Liver (tissue), 9 donors: ENCODE data around the gene DST. TPM values are rescaled to one million over a fixed set of nuclear protein-coding genes. Genes with fewer than 3 reads are reported as not detected.

Experiments used
- DNase-seq: peaks from one replicate; pipeline ENCODE4 v3.0.0-alpha.2; 2017; ENCODE audit warnings: low spot score
- H3K27ac ChIP-seq, 2 donors: one replicate each; pipeline ENCODE4 v1.7.0; 2013; ENCODE audit warnings: inconsistent platforms in 2 of 2, low read length in 2 of 2, control low read depth in 1 of 2, low read depth in 1 of 2, mild to moderate bottlenecking in 1 of 2
- H3K27me3 ChIP-seq, 4 donors: one replicate each; pipeline versions ENCODE4 v1.6.1 to v1.7.0; 2013; ENCODE audit warnings: low read length in 3 of 4, inconsistent platforms in 1 of 4, mild to moderate bottlenecking in 1 of 4, moderate library complexity in 1 of 4; ENCODE audit not compliant: control insufficient read depth in 4 of 4, insufficient read depth in 4 of 4
- H3K36me3 ChIP-seq, 4 donors: one replicate each; pipeline versions ENCODE4 v1.6.1 to v1.7.0; 2013; ENCODE audit warnings: low read length in 3 of 4, mild to moderate bottlenecking in 3 of 4, low read depth in 1 of 4, moderate library complexity in 1 of 4; ENCODE audit not compliant: control insufficient read depth in 4 of 4, insufficient read depth in 3 of 4
- H3K4me1 ChIP-seq, 4 donors: one replicate each; pipeline versions ENCODE4 v1.6.1 to v1.7.0; 2013; ENCODE audit warnings: low read length in 3 of 4, mild to moderate bottlenecking in 3 of 4, moderate library complexity in 1 of 4; ENCODE audit not compliant: control insufficient read depth in 4 of 4, insufficient read depth in 4 of 4
- H3K4me3 ChIP-seq, 3 donors: one replicate each; pipeline versions ENCODE4 v1.6.1 to v1.7.0; 2013; ENCODE audit warnings: low read length in 3 of 3, control low read depth in 1 of 3, low read depth in 1 of 3, mild to moderate bottlenecking in 1 of 3
- H3K9ac ChIP-seq, 2 donors: one replicate each; pipeline ENCODE4 v1.7.0; 2013; ENCODE audit warnings: low read length in 2 of 2, mild to moderate bottlenecking in 2 of 2, moderate library complexity in 2 of 2, control low read depth in 1 of 2, low read depth in 1 of 2
- H3K9me3 ChIP-seq, 4 donors: one replicate each; pipeline versions ENCODE4 v1.6.1 to v1.7.0; 2013; ENCODE audit warnings: low read length in 3 of 4; ENCODE audit not compliant: control insufficient read depth in 4 of 4
- EGR1 ChIP-seq, 2 donors: IDR thresholded peaks; 2 replicates each; pipeline ENCODE4 v1.6.1; 2016 to 2018; ENCODE audit warnings: antibody characterized with exemption in 2 of 2, low read depth in 2 of 2
- FOXA1 ChIP-seq: IDR thresholded peaks from 2 replicates; pipeline ENCODE4 v1.6.1; 2016; ENCODE audit warnings: antibody characterized with exemption
- FOXA2 ChIP-seq: IDR thresholded peaks from 2 replicates; pipeline ENCODE4 v1.6.1; 2016; ENCODE audit warnings: antibody characterized with exemption
- GABPA ChIP-seq, 2 donors: IDR thresholded peaks in 1 of 2; conservative IDR thresholded peaks in 1 of 2; 2 replicates each; pipeline ENCODE4 v1.6.1; 2016; ENCODE audit warnings: antibody characterized with exemption in 2 of 2, mild to moderate bottlenecking in 1 of 2, moderate library complexity in 1 of 2
- HNF4G ChIP-seq: IDR thresholded peaks from 2 replicates; pipeline ENCODE4 v1.6.1; 2016; ENCODE audit warnings: antibody characterized with exemption
- JUND ChIP-seq, 2 donors: IDR thresholded peaks; 2 replicates each; pipeline ENCODE4 v1.6.1; 2016; ENCODE audit warnings: antibody characterized with exemption in 2 of 2
- NR2F2 ChIP-seq: IDR thresholded peaks from 2 replicates; pipeline ENCODE4 v1.6.1; 2016; ENCODE audit warnings: antibody characterized with exemption
- SP1 ChIP-seq: IDR thresholded peaks from 2 replicates; pipeline ENCODE4 v1.6.1; 2018; ENCODE audit warnings: antibody characterized with exemption, mild to moderate bottlenecking
- TAF1 ChIP-seq: conservative IDR thresholded peaks from 2 replicates; pipeline ENCODE4 v1.6.1; 2016; ENCODE audit warnings: antibody characterized with exemption, mild to moderate bottlenecking
- YY1 ChIP-seq: IDR thresholded peaks from 2 replicates; pipeline ENCODE4 v1.6.1; 2016; ENCODE audit warnings: antibody characterized with exemption, mild to moderate bottlenecking
- WGBS: extraction: QIAGEN DNeasy Blood & Tissue Kit; methylation state at CpG from one replicate; pipeline ENCODE4 v1.1.7; 2013; 5-methylcytosine and 5-hydroxymethylcytosine counted together
- polyA plus RNA-seq, 2 donors: library from polyadenylated mRNA; stranded (reverse) in 1 of 2; unstranded in 1 of 2; fragments of 200-250 nt in 1 of 2; fragments of >200 nt in 1 of 2; fragmentation: Nextera tagmentation in 1 of 2; extraction: Ambion mirVana in 1 of 2; gene quantifications; one replicate each; pipeline versions ENCODE4 v1.2.1 to v1.2.3, GENCODE V29; 2013 to 2015
- total RNA-seq, 2 donors: library from RNA; depleted of rRNA; stranded (reverse); fragments of >200 nt; gene quantifications; one replicate each; pipeline ENCODE4 v1.2.3, GENCODE V29; 2014
- TF ChIP-seq, protein P1 (sequence below): IDR thresholded peaks from 2 replicates; pipeline ENCODE4 v1.6.1; 2016; ENCODE audit warnings: antibody characterized with exemption
- TF ChIP-seq, protein P2 (sequence below): IDR thresholded peaks from 2 replicates; pipeline ENCODE4 v1.6.1; 2016; ENCODE audit warnings: antibody characterized with exemption
- TF ChIP-seq, protein P3 (sequence below): IDR thresholded peaks from 2 replicates; pipeline ENCODE4 v1.6.1; 2016; ENCODE audit warnings: antibody characterized with exemption, mild to moderate bottlenecking
- TF ChIP-seq, protein P4 (sequence below): IDR thresholded peaks from 2 replicates; pipeline ENCODE4 v1.6.1; 2016; ENCODE audit warnings: antibody characterized with exemption
- TF ChIP-seq, protein P5 (sequence below): fragments of 150-350 bp; IDR thresholded peaks from 2 replicates; pipeline ENCODE4 v1.5.1; 2017; ENCODE audit warnings: improper control_type of control experiment, low read depth, low read length; ENCODE audit not compliant: missing input control
- donor health status: healthy.
- donor health status: healthy.
- donor health status: healthy.
- donor health status: healthy.
- donor health status: healthy.

DST gene
- total and polyA plus RNA-seq, 4 donors = 30.5 to 234 (median 86.7) TPM

DNA sequence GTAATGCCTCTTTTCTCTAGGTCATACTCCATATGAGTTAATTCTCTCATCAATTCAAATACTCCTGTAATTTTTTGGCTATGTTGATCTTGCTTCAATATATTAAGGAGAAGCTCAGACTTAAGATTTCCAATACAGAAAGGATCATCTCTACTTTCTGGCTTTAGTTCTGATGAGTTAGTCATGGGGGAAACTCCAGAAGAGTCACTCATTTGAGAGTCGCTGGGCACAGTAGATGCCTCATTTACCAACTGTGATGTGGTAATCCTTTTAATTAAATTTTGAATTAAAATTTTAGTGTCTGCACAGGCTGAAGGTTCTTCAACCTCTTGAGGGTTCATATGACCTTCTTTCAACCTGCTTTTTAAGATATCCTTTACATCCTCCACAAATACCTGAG lies 38.5 kb downstream of the DST start:
- no peak overlapping the region for H3K27ac ChIP-seq
- no peak overlapping the region for H3K4me3 ChIP-seq
- H3K27me3 ChIP-seq = no peaks in the 10 kb centered on the region
- WGBS = 95% methylated on average over 1 of the region's 1 CpG
- TF ChIP-seq, protein P1, sequence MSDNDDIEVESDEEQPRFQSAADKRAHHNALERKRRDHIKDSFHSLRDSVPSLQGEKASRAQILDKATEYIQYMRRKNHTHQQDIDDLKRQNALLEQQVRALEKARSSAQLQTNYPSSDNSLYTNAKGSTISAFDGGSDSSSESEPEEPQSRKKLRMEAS = no peak
- TF ChIP-seq FOXA2 (no peak), NR2F2 (no peak), HNF4G (no peak), YY1 (no peak), EGR1 (IDR thresholded peaks at IDR 0.05; ENCODE audit: low read depth in 2 of 2) (no peak), TAF1 (no peak), SP1 (no peak), FOXA1 (no peak), JUND (IDR thresholded peaks at IDR 0.05) (no peak), GABPA (IDR thresholded peaks at IDR 0.05 in 1 of 2, conservative IDR thresholded peaks at IDR 0.05 in 1 of 2) (no peak)
- TF ChIP-seq, protein P2, sequence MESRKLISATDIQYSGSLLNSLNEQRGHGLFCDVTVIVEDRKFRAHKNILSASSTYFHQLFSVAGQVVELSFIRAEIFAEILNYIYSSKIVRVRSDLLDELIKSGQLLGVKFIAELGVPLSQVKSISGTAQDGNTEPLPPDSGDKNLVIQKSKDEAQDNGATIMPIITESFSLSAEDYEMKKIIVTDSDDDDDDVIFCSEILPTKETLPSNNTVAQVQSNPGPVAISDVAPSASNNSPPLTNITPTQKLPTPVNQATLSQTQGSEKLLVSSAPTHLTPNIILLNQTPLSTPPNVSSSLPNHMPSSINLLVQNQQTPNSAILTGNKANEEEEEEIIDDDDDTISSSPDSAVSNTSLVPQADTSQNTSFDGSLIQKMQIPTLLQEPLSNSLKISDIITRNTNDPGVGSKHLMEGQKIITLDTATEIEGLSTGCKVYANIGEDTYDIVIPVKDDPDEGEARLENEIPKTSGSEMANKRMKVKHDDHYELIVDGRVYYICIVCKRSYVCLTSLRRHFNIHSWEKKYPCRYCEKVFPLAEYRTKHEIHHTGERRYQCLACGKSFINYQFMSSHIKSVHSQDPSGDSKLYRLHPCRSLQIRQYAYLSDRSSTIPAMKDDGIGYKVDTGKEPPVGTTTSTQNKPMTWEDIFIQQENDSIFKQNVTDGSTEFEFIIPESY = no peak
- TF ChIP-seq, protein P3, sequence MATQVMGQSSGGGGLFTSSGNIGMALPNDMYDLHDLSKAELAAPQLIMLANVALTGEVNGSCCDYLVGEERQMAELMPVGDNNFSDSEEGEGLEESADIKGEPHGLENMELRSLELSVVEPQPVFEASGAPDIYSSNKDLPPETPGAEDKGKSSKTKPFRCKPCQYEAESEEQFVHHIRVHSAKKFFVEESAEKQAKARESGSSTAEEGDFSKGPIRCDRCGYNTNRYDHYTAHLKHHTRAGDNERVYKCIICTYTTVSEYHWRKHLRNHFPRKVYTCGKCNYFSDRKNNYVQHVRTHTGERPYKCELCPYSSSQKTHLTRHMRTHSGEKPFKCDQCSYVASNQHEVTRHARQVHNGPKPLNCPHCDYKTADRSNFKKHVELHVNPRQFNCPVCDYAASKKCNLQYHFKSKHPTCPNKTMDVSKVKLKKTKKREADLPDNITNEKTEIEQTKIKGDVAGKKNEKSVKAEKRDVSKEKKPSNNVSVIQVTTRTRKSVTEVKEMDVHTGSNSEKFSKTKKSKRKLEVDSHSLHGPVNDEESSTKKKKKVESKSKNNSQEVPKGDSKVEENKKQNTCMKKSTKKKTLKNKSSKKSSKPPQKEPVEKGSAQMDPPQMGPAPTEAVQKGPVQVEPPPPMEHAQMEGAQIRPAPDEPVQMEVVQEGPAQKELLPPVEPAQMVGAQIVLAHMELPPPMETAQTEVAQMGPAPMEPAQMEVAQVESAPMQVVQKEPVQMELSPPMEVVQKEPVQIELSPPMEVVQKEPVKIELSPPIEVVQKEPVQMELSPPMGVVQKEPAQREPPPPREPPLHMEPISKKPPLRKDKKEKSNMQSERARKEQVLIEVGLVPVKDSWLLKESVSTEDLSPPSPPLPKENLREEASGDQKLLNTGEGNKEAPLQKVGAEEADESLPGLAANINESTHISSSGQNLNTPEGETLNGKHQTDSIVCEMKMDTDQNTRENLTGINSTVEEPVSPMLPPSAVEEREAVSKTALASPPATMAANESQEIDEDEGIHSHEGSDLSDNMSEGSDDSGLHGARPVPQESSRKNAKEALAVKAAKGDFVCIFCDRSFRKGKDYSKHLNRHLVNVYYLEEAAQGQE = no peak
- TF ChIP-seq, protein P4, sequence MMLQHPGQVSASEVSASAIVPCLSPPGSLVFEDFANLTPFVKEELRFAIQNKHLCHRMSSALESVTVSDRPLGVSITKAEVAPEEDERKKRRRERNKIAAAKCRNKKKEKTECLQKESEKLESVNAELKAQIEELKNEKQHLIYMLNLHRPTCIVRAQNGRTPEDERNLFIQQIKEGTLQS = no peak
- TF ChIP-seq, protein P5, sequence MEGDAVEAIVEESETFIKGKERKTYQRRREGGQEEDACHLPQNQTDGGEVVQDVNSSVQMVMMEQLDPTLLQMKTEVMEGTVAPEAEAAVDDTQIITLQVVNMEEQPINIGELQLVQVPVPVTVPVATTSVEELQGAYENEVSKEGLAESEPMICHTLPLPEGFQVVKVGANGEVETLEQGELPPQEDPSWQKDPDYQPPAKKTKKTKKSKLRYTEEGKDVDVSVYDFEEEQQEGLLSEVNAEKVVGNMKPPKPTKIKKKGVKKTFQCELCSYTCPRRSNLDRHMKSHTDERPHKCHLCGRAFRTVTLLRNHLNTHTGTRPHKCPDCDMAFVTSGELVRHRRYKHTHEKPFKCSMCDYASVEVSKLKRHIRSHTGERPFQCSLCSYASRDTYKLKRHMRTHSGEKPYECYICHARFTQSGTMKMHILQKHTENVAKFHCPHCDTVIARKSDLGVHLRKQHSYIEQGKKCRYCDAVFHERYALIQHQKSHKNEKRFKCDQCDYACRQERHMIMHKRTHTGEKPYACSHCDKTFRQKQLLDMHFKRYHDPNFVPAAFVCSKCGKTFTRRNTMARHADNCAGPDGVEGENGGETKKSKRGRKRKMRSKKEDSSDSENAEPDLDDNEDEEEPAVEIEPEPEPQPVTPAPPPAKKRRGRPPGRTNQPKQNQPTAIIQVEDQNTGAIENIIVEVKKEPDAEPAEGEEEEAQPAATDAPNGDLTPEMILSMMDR = no peak
- no peak overlapping the region for H3K9ac ChIP-seq
- H3K4me1 ChIP-seq = no peaks in the 10 kb centered on the region
- no peak for DNase-seq
- no peaks in the 10 kb centered on the region for H3K9me3 ChIP-seq
- peaks cover 5 to 65% (median 49%) of the 10 kb centered on the region in 4 donors for H3K36me3 ChIP-seq

DNA sequence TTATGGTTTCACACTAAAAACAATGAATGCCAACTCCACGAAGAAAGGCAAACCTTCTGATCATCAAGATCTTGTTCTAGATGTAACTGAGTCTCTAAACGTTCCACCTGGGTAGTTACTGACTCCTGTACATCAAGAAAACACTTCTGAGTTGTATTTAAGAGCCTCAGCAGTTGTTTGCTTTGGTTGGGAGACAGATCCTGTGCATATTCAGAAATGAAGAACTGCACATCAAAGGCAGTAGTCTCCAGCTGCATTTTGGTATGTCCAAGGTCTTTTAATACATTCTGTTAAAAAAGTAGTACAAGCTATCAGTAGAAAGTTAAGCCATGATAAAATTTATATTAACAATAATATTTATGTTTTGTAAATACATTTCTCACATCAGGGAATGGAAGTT lies 41.3 kb downstream of the DST start:
- H3K27me3 ChIP-seq = no peaks in the 10 kb centered on the region
- DNase-seq = no peak
- H3K9me3 ChIP-seq = no peaks in the 10 kb centered on the region
- H3K4me3 ChIP-seq = no peak overlapping the region
- no peaks in the 10 kb centered on the region for H3K4me1 ChIP-seq
- H3K27ac ChIP-seq = no peak overlapping the region
- WGBS = 78% methylated on average over 2 of the region's 2 CpGs
- H3K9ac ChIP-seq = no peak overlapping the region
- peaks cover 2 to 65% (median 47%) of the 10 kb centered on the region in 4 donors for H3K36me3 ChIP-seq
- TF ChIP-seq EGR1 (IDR thresholded peaks at IDR 0.05; ENCODE audit: low read depth in 2 of 2) = no peak
- no peak for TF ChIP-seq FOXA1
- no peak for TF ChIP-seq GABPA (IDR thresholded peaks at IDR 0.05 in 1 of 2, conservative IDR thresholded peaks at IDR 0.05 in 1 of 2)
- TF ChIP-seq JUND (IDR thresholded peaks at IDR 0.05) = no peak
- TF ChIP-seq, protein P2 = no peak
- TF ChIP-seq NR2F2 = no peak
- no peak for TF ChIP-seq TAF1
- TF ChIP-seq, protein P4 = no peak
- TF ChIP-seq, protein P5 = no peak
- TF ChIP-seq SP1 = no peak
